Fibroblast of lung (primary cell): ENCODE data around the gene CCDC88C.

Source experiments
- EZH2 ChIP-seq: IDR thresholded peaks from 2 replicates; pipeline ENCODE4 v1.5.1; 2012; ENCODE audit warnings: low read length, control low read depth, mild to moderate bottlenecking; ENCODE audit errors: missing control alignments
- TF ChIP-seq, protein P1 (sequence below), 2 donors: IDR thresholded peaks in 1 of 2; conservative IDR thresholded peaks in 1 of 2; 1 replicate in 1 of 2; 2 replicates in 1 of 2; pipeline ENCODE4 v1.5.1; 2011 to 2012; ENCODE audit warnings: low read length in 2 of 2, control low read depth in 1 of 2, inconsistent platforms in 1 of 2, low read depth in 1 of 2, mild to moderate bottlenecking in 1 of 2

DNA sequence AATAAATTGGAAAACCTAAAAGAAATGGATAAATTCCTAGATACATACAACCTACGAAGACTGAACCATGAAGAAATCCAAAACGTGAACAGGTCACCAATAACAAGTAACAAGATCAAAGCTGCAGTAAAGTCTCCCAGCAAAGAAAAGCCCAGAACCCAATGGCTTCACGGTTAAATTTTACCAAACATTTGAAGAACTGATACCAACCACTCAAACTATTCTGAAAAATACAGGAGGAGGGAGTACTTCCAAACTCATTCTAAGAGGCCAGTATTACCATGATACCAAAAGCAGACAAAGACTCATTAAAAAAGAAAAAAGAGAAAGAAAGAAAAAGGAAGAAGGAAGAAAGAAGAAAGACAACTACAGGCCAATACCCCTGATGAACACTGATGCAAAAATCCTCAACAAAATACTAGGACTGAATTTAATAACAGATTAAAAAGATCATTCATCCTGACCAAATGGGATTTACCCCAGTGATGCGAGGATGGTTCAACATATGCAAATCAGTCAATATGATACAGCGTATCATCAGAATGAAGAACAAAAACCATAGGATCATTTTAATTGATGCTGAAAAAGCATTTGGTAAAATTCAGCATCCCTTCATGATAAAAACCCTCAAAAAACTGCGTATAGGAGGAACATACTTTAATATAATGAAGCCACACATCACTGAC, 26.9 kb upstream of the CCDC88C start:
- no peak for TF ChIP-seq EZH2
- TF ChIP-seq, protein P1, sequence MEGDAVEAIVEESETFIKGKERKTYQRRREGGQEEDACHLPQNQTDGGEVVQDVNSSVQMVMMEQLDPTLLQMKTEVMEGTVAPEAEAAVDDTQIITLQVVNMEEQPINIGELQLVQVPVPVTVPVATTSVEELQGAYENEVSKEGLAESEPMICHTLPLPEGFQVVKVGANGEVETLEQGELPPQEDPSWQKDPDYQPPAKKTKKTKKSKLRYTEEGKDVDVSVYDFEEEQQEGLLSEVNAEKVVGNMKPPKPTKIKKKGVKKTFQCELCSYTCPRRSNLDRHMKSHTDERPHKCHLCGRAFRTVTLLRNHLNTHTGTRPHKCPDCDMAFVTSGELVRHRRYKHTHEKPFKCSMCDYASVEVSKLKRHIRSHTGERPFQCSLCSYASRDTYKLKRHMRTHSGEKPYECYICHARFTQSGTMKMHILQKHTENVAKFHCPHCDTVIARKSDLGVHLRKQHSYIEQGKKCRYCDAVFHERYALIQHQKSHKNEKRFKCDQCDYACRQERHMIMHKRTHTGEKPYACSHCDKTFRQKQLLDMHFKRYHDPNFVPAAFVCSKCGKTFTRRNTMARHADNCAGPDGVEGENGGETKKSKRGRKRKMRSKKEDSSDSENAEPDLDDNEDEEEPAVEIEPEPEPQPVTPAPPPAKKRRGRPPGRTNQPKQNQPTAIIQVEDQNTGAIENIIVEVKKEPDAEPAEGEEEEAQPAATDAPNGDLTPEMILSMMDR (conservative IDR thresholded peaks at IDR 0.05 in 1 of 2, IDR thresholded peaks at IDR 0.05 in 1 of 2; ENCODE audit: low read depth in 1 of 2, low read length in 2 of 2), result no peak
